WTC11 (cell line): Measurements from ENCODE around the gene RHCG. TPM values are rescaled to one million over a fixed set of nuclear protein-coding genes. Genes with fewer than 3 reads are reported as not detected.
A peak's percentile ranks its signal among the peaks of the same experiment; 100 is the strongest.

Experiments
- ATF1 ChIP-seq: sonication (generic); formaldehyde crosslinking; IDR thresholded peaks from 2 replicates; pipeline ENCODE4 v1.8.1; 2023; ENCODE audit warnings: mild to moderate bottlenecking, moderate library complexity, missing genetic modification reagents
- EMX1 ChIP-seq: fragments of 250-450 bp; sonication (Bioruptor Pico); IDR thresholded peaks from 2 replicates; pipeline ENCODE4 v1.8.0; 2021; ENCODE audit warnings: mild to moderate bottlenecking
- ETV6 ChIP-seq: sonication (generic); formaldehyde crosslinking; IDR thresholded peaks from 2 replicates; pipeline ENCODE4 v1.8.1; 2022; ENCODE audit warnings: mild to moderate bottlenecking, missing genetic modification reagents
- GABPB1 ChIP-seq: sonication (generic); formaldehyde crosslinking; IDR thresholded peaks from 2 replicates; pipeline ENCODE4 v1.8.1; 2023; ENCODE audit warnings: mild to moderate bottlenecking, missing genetic modification reagents
- MYBL2 ChIP-seq: sonication (generic); formaldehyde crosslinking; IDR thresholded peaks from 2 replicates; pipeline ENCODE4 v1.8.1; 2023; ENCODE audit warnings: mild to moderate bottlenecking, moderate library complexity, missing genetic modification reagents
- NFE2L1 ChIP-seq: sonication (generic); formaldehyde crosslinking; IDR thresholded peaks from 2 replicates; pipeline ENCODE4 v1.8.1; 2023; ENCODE audit warnings: missing genetic modification reagents
- NR1H2 ChIP-seq: sonication (generic); formaldehyde crosslinking; IDR thresholded peaks from 2 replicates; pipeline ENCODE4 v1.9.0; 2021; ENCODE audit warnings: mild to moderate bottlenecking, moderate library complexity, missing genetic modification reagents
- NR3C1 ChIP-seq: sonication (generic); formaldehyde crosslinking; conservative IDR thresholded peaks from 2 replicates; pipeline ENCODE4 v1.8.1; 2023; ENCODE audit warnings: low read depth, mild to moderate bottlenecking, missing genetic modification reagents
- OVOL2 ChIP-seq: fragments of 250-450 bp; sonication (Bioruptor Pico); IDR thresholded peaks from 2 replicates; pipeline ENCODE4 v1.9.0; 2021; ENCODE audit warnings: mild to moderate bottlenecking, borderline replicate concordance
- PRRX2 ChIP-seq: fragments of 250-450 bp; sonication (Bioruptor Pico); IDR thresholded peaks from 2 replicates; pipeline ENCODE4 v1.8.0; 2021; ENCODE audit warnings: mild to moderate bottlenecking
- SMAD3 ChIP-seq: sonication (generic); formaldehyde crosslinking; IDR thresholded peaks from 2 replicates; pipeline ENCODE4 v1.8.0; 2022; ENCODE audit warnings: missing genetic modification reagents, mild to moderate bottlenecking, borderline replicate concordance
- SMAD4 ChIP-seq: sonication (generic); formaldehyde crosslinking; IDR thresholded peaks from 2 replicates; pipeline ENCODE4 v1.8.0; 2022; ENCODE audit warnings: mild to moderate bottlenecking, missing genetic modification reagents
- ZBTB21 ChIP-seq: sonication (generic); formaldehyde crosslinking; IDR thresholded peaks from 2 replicates; pipeline ENCODE4 v1.8.1; 2023; ENCODE audit warnings: mild to moderate bottlenecking, missing genetic modification reagents, borderline replicate concordance
- ZNF138 ChIP-seq: sonication (generic); formaldehyde crosslinking; conservative IDR thresholded peaks from 2 replicates; pipeline ENCODE4 v1.8.1; 2022; ENCODE audit warnings: mild to moderate bottlenecking, moderate library complexity, missing genetic modification reagents
- ZNF219 ChIP-seq: sonication (generic); formaldehyde crosslinking; IDR thresholded peaks from 2 replicates; pipeline ENCODE4 v1.8.0; 2023; ENCODE audit warnings: missing genetic modification reagents, mild to moderate bottlenecking, borderline replicate concordance
- ZNF396 ChIP-seq: fragments of 250-450 bp; sonication (Bioruptor Pico); IDR thresholded peaks from 2 replicates; pipeline ENCODE4 v1.8.0; 2021; ENCODE audit warnings: mild to moderate bottlenecking, moderate library complexity, borderline replicate concordance
- ZNF671 ChIP-seq: fragments of 250-450 bp; sonication (Bioruptor Pico); IDR thresholded peaks from 2 replicates; pipeline ENCODE4 v1.8.0; 2021; ENCODE audit warnings: mild to moderate bottlenecking
- total RNA-seq: library from RNA; stranded (reverse); gene quantifications from 3 replicates; pipeline ENCODE4 v1.2.3, GENCODE V29; 2021
- TF ChIP-seq, protein P1 (sequence below): fragments of 200-600 bp; IDR thresholded peaks from 2 replicates; pipeline ENCODE4 v1.8.0; 2022; ENCODE audit warnings: antibody characterized with exemption
- TF ChIP-seq, protein P2 (sequence below): sonication (generic); formaldehyde crosslinking; IDR thresholded peaks from 2 replicates; pipeline ENCODE4 v1.8.0; 2023; ENCODE audit warnings: missing genetic modification reagents
- TF ChIP-seq, protein P3 (sequence below): fragments of 250-450 bp; sonication (Bioruptor Pico); conservative IDR thresholded peaks from 2 replicates; pipeline ENCODE4 v1.9.0; 2021; ENCODE audit warnings: mild to moderate bottlenecking
- TF ChIP-seq, protein P4 (sequence below): sonication (generic); formaldehyde crosslinking; IDR thresholded peaks from 2 replicates; pipeline ENCODE4 v1.8.1; 2023; ENCODE audit warnings: mild to moderate bottlenecking, moderate library complexity, missing genetic modification reagents
- TF ChIP-seq, protein P5 (sequence below): sonication (generic); formaldehyde crosslinking; IDR thresholded peaks from 2 replicates; pipeline ENCODE4 v1.8.0; 2022; ENCODE audit warnings: mild to moderate bottlenecking, missing genetic modification reagents
- TF ChIP-seq, protein P6 (sequence below): sonication (generic); formaldehyde crosslinking; IDR thresholded peaks from 2 replicates; pipeline ENCODE4 v1.8.0; 2022; ENCODE audit warnings: mild to moderate bottlenecking, missing genetic modification reagents
- TF ChIP-seq, protein P7 (sequence below): sonication (generic); formaldehyde crosslinking; IDR thresholded peaks from 2 replicates; pipeline ENCODE4 v1.8.0; 2022; ENCODE audit warnings: mild to moderate bottlenecking, missing genetic modification reagents
- TF ChIP-seq, protein P8 (sequence below): fragments of 250-450 bp; sonication (Bioruptor Pico); IDR thresholded peaks from 2 replicates; pipeline ENCODE4 v2.1.2; 2022; ENCODE audit warnings: mild to moderate bottlenecking, moderate library complexity

Gene RHCG
- total RNA-seq, 1 experiment from 2014 or later: 0.31 TPM

DNA sequence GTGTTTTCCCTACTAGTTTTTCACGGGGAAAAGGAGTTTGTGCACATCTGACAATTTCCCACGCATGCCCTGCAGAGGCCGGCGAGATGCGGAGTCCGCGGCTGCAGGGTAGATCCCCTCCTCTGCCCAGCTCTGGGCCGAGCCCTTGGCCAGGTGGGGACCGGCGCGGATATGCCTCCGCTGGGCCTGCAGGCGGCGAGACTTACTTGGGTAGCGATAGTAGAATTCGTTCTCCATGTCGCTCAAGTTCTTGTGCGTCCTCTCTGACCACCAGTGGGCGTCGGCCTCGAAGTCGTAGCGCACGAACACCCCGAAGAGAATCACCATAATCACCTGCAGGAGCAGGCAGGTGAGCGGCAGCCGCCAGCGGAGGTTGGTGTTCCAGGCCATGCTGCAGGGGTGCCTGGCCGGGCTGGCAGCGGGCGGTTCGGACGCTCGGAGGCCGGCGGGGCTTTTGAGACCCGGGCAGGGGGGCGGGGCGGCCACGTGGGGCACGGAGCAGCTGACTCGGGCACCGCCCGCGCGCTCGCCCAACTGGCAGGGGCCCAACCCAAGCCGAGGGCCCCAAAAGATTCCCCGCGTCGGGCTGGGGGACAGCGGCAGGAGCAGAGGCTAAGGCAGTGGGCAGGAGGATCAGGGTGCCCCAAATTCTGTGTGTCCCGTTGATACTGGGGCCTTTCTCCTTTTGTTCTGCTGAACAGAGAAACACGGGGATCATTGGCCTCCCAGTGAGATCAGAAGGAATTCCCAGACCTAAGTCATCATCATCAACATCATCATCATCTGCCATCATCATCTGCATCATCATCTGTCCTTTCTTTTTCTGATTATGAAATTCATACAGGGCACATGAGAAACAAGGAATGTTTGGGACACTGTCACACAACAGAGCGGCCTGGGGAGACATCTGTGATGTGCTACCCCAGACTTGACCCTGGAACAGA lies at the start of gene RHCG (continued):
- TF ChIP-seq, protein P1, sequence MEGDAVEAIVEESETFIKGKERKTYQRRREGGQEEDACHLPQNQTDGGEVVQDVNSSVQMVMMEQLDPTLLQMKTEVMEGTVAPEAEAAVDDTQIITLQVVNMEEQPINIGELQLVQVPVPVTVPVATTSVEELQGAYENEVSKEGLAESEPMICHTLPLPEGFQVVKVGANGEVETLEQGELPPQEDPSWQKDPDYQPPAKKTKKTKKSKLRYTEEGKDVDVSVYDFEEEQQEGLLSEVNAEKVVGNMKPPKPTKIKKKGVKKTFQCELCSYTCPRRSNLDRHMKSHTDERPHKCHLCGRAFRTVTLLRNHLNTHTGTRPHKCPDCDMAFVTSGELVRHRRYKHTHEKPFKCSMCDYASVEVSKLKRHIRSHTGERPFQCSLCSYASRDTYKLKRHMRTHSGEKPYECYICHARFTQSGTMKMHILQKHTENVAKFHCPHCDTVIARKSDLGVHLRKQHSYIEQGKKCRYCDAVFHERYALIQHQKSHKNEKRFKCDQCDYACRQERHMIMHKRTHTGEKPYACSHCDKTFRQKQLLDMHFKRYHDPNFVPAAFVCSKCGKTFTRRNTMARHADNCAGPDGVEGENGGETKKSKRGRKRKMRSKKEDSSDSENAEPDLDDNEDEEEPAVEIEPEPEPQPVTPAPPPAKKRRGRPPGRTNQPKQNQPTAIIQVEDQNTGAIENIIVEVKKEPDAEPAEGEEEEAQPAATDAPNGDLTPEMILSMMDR: no peak
- no peak for TF ChIP-seq ZNF396 (CRISPR knock-in tag)
- TF ChIP-seq EMX1 (CRISPR knock-in tag): no peak
- peak; percentile 77; the same call in 1 of the 2 replicates for TF ChIP-seq ZBTB21
- TF ChIP-seq, protein P2, sequence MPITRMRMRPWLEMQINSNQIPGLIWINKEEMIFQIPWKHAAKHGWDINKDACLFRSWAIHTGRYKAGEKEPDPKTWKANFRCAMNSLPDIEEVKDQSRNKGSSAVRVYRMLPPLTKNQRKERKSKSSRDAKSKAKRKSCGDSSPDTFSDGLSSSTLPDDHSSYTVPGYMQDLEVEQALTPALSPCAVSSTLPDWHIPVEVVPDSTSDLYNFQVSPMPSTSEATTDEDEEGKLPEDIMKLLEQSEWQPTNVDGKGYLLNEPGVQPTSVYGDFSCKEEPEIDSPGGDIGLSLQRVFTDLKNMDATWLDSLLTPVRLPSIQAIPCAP (CRISPR knock-in tag): no peak
- TF ChIP-seq, protein P3, sequence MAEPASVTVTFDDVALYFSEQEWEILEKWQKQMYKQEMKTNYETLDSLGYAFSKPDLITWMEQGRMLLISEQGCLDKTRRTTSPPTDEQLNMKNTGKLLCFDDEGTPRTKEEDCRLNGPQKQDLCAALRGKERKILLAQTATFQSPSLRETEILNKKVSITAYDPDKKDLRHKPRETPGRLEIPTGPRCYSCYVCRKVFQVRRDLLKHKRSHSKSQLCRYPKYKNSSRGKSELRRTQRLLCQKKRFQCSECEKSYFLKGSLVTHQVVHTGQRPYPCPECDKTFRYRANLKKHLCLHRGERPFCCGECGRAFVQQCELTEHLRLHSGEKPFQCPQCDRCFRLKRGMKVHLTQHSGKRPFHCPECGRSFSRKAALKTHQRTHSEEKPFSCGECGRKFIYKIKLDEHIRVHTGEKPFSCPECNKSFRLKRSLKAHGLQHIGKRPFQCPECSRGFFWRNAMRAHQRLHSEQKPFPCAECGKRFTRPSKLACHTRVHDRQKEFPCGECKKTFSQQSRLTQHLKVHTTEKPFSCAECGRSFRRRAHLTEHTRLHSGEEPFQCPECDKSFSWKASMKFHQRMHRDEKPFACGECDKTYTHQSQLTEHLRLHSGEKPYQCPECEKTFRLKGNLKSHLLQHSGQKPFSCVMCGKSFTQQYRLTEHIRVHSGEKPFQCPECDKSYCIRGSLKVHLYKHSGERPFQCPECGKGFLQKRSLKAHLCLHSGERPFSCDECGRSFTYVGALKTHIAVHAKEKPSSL (CRISPR knock-in tag): no peak
- TF ChIP-seq SMAD3: no peak
- TF ChIP-seq, protein P4, sequence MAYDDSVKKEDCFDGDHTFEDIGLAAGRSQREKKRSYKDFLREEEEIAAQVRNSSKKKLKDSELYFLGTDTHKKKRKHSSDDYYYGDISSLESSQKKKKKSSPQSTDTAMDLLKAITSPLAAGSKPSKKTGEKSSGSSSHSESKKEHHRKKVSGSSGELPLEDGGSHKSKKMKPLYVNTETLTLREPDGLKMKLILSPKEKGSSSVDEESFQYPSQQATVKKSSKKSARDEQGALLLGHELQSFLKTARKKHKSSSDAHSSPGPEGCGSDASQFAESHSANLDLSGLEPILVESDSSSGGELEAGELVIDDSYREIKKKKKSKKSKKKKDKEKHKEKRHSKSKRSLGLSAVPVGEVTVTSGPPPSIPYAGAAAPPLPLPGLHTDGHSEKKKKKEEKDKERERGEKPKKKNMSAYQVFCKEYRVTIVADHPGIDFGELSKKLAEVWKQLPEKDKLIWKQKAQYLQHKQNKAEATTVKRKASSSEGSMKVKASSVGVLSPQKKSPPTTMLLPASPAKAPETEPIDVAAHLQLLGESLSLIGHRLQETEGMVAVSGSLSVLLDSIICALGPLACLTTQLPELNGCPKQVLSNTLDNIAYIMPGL: 0 out of 2 replicates have a peak, but pooled peaks have one; percentile 64
- no peak for TF ChIP-seq ETV6 (CRISPR knock-in tag)
- TF ChIP-seq, protein P5, sequence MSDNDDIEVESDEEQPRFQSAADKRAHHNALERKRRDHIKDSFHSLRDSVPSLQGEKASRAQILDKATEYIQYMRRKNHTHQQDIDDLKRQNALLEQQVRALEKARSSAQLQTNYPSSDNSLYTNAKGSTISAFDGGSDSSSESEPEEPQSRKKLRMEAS (CRISPR knock-in tag): peak; percentile 85
- TF ChIP-seq ZNF671 (CRISPR knock-in tag): no peak
- TF ChIP-seq, protein P6, sequence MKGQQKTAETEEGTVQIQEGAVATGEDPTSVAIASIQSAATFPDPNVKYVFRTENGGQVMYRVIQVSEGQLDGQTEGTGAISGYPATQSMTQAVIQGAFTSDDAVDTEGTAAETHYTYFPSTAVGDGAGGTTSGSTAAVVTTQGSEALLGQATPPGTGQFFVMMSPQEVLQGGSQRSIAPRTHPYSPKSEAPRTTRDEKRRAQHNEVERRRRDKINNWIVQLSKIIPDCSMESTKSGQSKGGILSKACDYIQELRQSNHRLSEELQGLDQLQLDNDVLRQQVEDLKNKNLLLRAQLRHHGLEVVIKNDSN (CRISPR knock-in tag): peak; percentile 85
- no peak for TF ChIP-seq MYBL2
- no peak for TF ChIP-seq ZNF219 (CRISPR knock-in tag)
- TF ChIP-seq, protein P7, sequence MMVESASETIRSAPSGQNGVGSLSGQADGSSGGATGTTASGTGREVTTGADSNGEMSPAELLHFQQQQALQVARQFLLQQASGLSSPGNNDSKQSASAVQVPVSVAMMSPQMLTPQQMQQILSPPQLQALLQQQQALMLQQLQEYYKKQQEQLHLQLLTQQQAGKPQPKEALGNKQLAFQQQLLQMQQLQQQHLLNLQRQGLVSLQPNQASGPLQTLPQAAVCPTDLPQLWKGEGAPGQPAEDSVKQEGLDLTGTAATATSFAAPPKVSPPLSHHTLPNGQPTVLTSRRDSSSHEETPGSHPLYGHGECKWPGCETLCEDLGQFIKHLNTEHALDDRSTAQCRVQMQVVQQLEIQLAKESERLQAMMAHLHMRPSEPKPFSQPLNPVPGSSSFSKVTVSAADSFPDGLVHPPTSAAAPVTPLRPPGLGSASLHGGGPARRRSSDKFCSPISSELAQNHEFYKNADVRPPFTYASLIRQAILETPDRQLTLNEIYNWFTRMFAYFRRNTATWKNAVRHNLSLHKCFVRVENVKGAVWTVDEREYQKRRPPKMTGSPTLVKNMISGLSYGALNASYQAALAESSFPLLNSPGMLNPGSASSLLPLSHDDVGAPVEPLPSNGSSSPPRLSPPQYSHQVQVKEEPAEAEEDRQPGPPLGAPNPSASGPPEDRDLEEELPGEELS (CRISPR knock-in tag): no peak
- no peak for TF ChIP-seq NFE2L1
- TF ChIP-seq, protein P8, sequence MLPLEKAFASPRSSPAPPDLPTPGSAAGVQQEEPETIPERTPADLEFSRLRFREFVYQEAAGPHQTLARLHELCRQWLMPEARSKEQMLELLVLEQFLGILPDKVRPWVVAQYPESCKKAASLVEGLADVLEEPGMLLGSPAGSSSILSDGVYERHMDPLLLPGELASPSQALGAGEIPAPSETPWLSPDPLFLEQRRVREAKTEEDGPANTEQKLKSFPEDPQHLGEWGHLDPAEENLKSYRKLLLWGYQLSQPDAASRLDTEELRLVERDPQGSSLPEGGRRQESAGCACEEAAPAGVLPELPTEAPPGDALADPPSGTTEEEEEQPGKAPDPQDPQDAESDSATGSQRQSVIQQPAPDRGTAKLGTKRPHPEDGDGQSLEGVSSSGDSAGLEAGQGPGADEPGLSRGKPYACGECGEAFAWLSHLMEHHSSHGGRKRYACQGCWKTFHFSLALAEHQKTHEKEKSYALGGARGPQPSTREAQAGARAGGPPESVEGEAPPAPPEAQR (CRISPR knock-in tag): no peak
- TF ChIP-seq NR1H2 (CRISPR knock-in tag): no peak
- no peak for TF ChIP-seq NR3C1 (CRISPR knock-in tag)
- no peak for TF ChIP-seq GABPB1 (CRISPR knock-in tag)
- no peak for TF ChIP-seq OVOL2
- TF ChIP-seq SMAD4 (CRISPR knock-in tag): no peak
- TF ChIP-seq ATF1 (CRISPR knock-in tag): no peak
- TF ChIP-seq PRRX2 (CRISPR knock-in tag): no peak
- no peak for TF ChIP-seq ZNF138 (CRISPR knock-in tag)
